Fibroblast of pulmonary artery (primary cell): Measurements from ENCODE around the gene CEP170B.
"Not testable (repeated sequence)": the region's sequence is repeated elsewhere in the genome, so short reads cannot be mapped to it uniquely, and the experiment has no call there.

ENCODE experiments used
- DNase-seq: peaks from one replicate; pipeline ENCODE4 v3.0.0-alpha.2; 2010; ENCODE audit warnings: low read depth
- H3K4me3 ChIP-seq: replicated peaks from 2 replicates; pipeline ENCODE4 v1.5.1; 2011; ENCODE audit warnings: low read depth, mild to moderate bottlenecking, control low read depth, low read length, moderate library complexity
- TF ChIP-seq, protein P1 (sequence below): IDR thresholded peaks from 2 replicates; pipeline ENCODE4 v1.5.1; 2011; ENCODE audit warnings: mild to moderate bottlenecking, control low read depth, low read length, inconsistent platforms; ENCODE audit errors: missing control alignments

CEP170B gene

DNA sequence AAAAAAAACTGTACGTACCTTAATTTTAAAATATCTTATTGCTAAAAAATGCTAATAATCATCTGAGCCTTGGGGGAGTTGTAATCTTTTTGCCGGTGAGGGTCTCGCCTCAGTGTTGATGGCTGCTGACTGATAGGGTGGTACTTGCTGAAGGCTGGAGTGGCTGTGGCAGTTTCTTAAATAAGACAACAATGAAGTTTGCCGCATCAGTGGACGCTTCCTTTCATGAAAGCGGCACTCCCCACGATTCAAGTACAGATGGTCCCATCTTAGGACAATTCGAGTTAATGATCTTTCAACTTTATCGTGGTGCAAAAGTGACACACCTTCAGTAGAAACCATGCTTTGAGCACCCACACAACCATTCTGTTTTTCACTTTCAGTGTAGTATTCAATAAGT is 52.0 kb downstream of the CEP170B start:
- DNase-seq: no peak
- TF ChIP-seq, protein P1, sequence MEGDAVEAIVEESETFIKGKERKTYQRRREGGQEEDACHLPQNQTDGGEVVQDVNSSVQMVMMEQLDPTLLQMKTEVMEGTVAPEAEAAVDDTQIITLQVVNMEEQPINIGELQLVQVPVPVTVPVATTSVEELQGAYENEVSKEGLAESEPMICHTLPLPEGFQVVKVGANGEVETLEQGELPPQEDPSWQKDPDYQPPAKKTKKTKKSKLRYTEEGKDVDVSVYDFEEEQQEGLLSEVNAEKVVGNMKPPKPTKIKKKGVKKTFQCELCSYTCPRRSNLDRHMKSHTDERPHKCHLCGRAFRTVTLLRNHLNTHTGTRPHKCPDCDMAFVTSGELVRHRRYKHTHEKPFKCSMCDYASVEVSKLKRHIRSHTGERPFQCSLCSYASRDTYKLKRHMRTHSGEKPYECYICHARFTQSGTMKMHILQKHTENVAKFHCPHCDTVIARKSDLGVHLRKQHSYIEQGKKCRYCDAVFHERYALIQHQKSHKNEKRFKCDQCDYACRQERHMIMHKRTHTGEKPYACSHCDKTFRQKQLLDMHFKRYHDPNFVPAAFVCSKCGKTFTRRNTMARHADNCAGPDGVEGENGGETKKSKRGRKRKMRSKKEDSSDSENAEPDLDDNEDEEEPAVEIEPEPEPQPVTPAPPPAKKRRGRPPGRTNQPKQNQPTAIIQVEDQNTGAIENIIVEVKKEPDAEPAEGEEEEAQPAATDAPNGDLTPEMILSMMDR: no peak
- no peak overlapping the region for H3K4me3 ChIP-seq

DNA sequence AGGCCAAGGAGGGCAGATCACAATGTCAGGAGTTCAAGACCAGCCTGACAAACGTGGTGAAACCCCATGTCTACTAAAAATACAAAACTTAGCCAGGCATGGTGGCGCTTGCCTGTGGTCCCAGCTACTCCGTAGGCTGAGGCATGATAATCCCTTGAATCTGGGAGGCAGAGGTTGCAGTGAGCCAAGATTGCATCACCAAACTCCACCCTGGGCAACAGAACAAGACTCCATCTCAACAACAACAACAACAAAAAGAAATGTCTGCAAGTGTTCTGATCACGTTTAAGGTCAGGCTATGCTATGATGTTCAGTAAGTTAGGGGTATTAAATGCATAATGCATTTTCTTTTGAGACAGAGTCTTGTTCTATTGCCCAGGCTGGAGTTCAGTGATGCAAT is 52.9 kb downstream of the CEP170B start:
- no peak for DNase-seq
- TF ChIP-seq, protein P1: no peak
- no peak overlapping the region for H3K4me3 ChIP-seq

DNA sequence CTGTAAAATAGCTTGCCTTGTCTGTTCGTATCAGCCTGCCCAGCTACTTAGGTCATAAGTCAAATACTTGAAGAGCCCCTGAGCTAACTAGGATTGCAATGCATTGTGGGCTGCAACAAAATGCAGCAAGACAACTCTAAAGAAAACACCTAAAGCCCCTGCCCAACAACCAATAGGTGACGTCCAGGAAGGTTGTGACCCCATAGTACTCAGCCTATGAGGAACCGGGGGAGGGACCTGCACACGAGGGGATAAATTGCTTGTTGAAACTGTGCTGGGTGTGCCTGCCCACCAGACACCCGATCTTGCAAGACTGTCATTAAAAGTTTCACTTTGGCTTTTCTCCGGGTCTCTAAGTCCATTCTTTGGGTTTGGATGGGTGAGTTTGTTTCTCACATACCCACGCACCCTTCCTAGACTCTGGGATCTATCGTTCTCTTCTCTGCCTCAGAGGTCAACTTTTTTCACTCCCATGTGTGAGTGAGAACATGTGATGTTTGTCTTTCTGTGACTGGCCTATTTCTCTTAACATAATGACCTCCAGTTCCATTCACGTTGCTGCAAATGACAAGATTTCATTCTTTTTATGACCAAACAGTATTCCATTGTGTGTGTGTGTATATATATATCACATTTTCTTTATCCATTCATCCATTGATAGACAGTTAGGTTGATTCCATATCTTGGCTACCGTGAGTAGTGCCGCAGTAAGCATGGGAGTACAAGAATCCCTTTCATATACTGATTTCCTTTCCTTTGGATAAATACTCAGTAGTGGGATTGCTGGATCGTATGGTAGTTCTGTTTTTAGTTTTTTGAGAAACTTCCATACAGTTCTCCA is 54.3 kb downstream of the CEP170B start:
- not testable (repeated sequence) for H3K4me3 ChIP-seq, DNase-seq

DNA sequence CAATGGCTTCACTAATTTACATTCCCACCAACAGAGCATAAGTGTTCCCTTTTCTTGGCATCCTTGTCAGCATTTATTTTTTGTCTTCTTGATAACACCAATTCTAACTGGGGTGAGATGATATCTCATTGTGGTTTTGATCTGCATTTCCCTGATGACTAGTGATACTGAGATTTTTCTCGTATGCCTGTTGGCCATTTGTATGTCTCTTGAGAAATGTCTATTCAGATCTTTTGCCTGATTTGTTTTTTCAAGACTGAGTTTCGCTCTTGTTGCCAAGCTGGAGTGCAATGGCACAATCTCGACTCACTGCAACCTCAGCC is 54.9 kb downstream of the CEP170B start:
- no peak for DNase-seq
- H3K4me3 ChIP-seq: no peak overlapping the region
- TF ChIP-seq, protein P1: no peak

DNA sequence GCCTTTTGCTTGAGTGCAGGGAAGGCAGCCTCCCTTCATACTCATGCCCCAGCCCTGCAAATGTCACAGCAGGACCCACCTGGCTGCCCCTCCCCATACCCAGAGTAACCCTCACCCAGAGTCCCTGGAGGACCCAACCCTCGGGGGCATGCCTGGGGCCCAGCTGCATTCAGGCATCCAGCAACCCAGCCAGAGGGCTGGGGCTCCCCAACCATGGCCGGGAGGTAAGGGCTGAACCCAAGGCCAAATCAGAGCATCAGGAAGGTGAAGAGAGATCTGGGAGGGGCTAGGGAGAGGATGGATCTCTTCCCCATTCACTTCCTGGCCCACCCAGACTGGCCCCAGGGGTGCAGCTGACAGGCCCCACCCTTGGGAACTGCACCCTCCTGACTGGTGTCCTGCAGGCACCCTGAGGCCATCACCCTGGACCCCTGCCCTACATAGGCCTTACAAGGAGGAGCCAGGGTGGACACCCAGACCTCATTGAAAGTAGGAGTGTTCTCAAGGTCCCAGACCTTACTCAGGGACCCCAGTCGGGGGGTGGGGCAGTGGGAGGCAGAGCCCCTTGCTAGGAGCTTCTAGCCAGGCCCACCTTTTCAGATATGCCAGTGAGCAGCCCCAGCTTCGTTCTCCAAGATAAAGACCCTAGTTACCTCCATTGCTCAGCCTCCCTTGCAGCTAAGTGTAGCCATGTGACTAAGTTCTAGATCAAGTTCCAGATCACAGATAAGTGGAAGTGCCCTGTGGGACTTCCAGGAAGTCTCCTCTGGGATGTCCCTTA is 58.8 kb downstream of the CEP170B start:
- DNase-seq: no peak
- no peak overlapping the region for H3K4me3 ChIP-seq
- TF ChIP-seq, protein P1: no peak

DNA sequence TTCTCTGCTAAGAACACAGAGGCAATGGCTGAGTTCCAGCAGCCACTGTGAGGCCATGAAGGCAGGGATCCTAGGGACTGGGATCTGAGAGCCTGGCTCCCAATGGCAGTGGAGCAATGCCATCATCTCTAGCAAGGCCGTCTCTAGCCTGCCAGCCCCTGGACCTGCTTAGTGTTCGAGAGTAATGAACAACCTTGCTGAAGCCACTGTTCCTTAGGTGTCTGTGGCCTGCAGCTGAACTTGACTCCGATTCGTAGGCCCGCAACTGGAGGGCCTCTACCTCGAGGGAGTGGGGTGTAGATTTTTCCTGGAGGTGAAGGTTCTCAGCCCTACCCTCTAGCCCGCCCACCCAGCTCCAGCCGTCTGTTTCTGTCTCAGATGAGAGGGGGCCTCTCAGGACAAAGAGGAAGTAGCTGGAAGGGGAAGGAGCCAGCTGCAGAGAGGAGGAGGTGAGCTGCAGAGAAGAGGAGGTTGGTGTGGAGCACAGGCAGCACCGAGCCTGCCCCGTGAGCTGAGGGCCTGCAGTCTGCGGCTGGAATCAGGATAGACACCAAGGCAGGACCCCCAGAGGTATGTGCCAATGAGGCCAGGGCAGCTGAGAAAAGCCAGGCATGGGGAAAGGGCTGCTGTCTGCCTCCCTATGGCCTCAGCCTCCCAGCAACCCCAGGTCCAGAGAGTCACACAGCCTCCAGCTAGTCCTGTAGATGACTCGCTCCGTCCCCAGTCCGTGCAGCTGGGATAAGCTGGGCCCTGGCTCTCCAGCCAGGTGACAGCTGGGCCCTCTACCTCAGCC is 59.5 kb downstream of the CEP170B start, which contains the start of gene PLD4:
Gene PLD4 (plus strand): TSS at position 459 of the 793 bp plus-strand sequence. CDS start 2,262 bp downstream, outside the sequence.
- TF ChIP-seq, protein P1: no peak
- DNase-seq: no peak
- no peak within 1 kb of the TSS for H3K4me3 ChIP-seq
